Stimulated activated naive CD4-positive, alpha-beta T cell (primary cell): Measurements from ENCODE around the gene BLNK.
"Not testable (repeated sequence)": the region's sequence is repeated elsewhere in the genome, so short reads cannot be mapped to it uniquely, and the experiment has no call there.

Experiments
- DNase-seq, 6 experiments: peaks; one replicate each; lab custom pipeline; 2025; lab: John Stamatoyannopoulos, UW

The BLNK gene

GRCh38 chr10:96225119-96225518, 46.2 kb downstream of the BLNK start:
- no peak for DNase-seq

GRCh38 chr10:96222908-96223307, 48.5 kb downstream of the BLNK start:
- no peak for DNase-seq

- DNase-seq = no peak
These were observed 48.9 kb downstream of the BLNK start for GRCh38 chr10:96222441-96222840.

- no peak for DNase-seq
These were observed 52.5 kb downstream of the BLNK start for GRCh38 chr10:96218826-96219225.

- no peak for DNase-seq
These were observed 53.7 kb downstream of the BLNK start for GRCh38 chr10:96217711-96218110.

- no peak for DNase-seq
These were observed 54.6 kb downstream of the BLNK start for GRCh38 chr10:96216775-96217174.

- no peak for DNase-seq
These were observed 58.5 kb downstream of the BLNK start for GRCh38 chr10:96212911-96213310.

- DNase-seq = no peak
These were observed 59.6 kb downstream of the BLNK start for GRCh38 chr10:96211764-96212163.

GRCh38 chr10:96208946-96209345, 62.4 kb downstream of the BLNK start:
- DNase-seq = no peak

GRCh38 chr10:96208271-96208670, 63.1 kb downstream of the BLNK start:
- no peak for DNase-seq

GRCh38 chr10:96205580-96205979, 65.8 kb downstream of the BLNK start:
- no peak for DNase-seq

- DNase-seq = no peak
These were observed 69.8 kb downstream of the BLNK start for GRCh38 chr10:96201525-96201924.

GRCh38 chr10:96189505-96189904, 81.9 kb downstream of the BLNK start:
- not testable (repeated sequence) for DNase-seq

GRCh38 chr10:96188916-96189315, 82.5 kb downstream of the BLNK start:
- DNase-seq = no peak

GRCh38 chr10:96188421-96188820, 82.9 kb downstream of the BLNK start:
- no peak for DNase-seq

- no peak for DNase-seq
These were observed 94.4 kb downstream of the BLNK start for GRCh38 chr10:96176985-96177384.

- DNase-seq = no peak
These were observed 98.7 kb downstream of the BLNK start for GRCh38 chr10:96172666-96173065.

- DNase-seq = no peak
These were observed 101.1 kb downstream of the BLNK start for GRCh38 chr10:96170230-96170629.

- DNase-seq = no peak
These were observed 102.8 kb downstream of the BLNK start for GRCh38 chr10:96168546-96168945.

- no peak for DNase-seq
These were observed 105.6 kb downstream of the BLNK start for GRCh38 chr10:96165726-96166125.

- no peak for DNase-seq
These were observed 118.3 kb downstream of the BLNK start for GRCh38 chr10:96153070-96153469.

- DNase-seq = no peak
These were observed 118.9 kb downstream of the BLNK start for GRCh38 chr10:96152437-96152836.
